Measurements from ENCODE around the gene PCP4L1.
A peak's percentile ranks its signal among the peaks of the same experiment; 100 is the strongest.

PCP4L1 gene

GRCh38 chr1:161304927-161305866 lies 46.7 kb downstream of the PCP4L1 start:
- Histone ChIP-seq H3K9me3 (ENCODE audit: severe bottlenecking) (no peaks in the 10 kb centered on the region), H3K27ac (ENCODE audit: poor library complexity, severe bottlenecking) (no peak overlapping the region), H3K36me3 (ENCODE audit: low read depth) (peaks cover 5% of the 10 kb centered on the region), H3K27me3 (ENCODE audit: insufficient read depth, poor library complexity, severe bottlenecking) (no peaks in the 10 kb centered on the region), H3K4me3 (ENCODE audit: severe bottlenecking) (peak overlapping the region; percentile 51), H3K4me1 (ENCODE audit: insufficient read depth, poor library complexity, severe bottlenecking) (peaks cover 4% of the 10 kb centered on the region)
- TF ChIP-seq, protein P1, sequence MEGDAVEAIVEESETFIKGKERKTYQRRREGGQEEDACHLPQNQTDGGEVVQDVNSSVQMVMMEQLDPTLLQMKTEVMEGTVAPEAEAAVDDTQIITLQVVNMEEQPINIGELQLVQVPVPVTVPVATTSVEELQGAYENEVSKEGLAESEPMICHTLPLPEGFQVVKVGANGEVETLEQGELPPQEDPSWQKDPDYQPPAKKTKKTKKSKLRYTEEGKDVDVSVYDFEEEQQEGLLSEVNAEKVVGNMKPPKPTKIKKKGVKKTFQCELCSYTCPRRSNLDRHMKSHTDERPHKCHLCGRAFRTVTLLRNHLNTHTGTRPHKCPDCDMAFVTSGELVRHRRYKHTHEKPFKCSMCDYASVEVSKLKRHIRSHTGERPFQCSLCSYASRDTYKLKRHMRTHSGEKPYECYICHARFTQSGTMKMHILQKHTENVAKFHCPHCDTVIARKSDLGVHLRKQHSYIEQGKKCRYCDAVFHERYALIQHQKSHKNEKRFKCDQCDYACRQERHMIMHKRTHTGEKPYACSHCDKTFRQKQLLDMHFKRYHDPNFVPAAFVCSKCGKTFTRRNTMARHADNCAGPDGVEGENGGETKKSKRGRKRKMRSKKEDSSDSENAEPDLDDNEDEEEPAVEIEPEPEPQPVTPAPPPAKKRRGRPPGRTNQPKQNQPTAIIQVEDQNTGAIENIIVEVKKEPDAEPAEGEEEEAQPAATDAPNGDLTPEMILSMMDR (IDR thresholded peaks at IDR 0.05; ENCODE audit: poor library complexity, severe bottlenecking): no peak
- DNase-seq (ENCODE audit: low spot score) (no peak), ATAC-seq (ENCODE audit: low read depth) (peak; percentile 11; the same call in 1 of the 3 replicates)

DNA sequence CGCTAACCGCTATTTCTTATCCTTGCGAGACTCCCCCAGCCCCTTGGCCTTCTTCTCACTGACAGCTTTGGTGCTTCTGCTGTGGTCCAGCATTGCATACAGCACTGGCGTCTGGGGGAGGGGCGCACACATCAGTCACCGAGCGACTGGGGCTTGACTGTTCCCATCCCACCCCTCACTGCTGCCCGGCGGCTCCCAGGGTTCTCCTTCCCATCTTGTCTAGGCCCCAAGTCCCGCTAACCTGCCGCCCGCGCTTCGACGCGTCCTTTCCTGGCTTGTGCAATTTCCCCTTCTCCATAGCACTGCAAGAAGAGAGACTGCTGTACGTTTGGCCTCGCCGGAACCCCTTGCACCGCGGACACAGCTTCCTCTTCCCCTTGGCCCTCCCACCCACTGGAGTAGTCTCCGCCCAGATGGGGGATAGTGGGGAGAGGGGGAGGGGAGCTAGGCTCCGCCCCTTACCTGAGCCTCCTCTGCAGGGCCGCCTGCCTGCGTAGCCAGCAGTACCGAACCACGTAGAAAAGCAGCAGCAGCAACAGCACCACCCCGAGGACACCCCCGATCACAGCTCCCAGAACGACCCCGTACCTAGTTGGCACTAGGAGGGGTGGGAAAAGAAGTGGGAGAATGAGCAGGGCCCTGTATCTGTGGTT lies 47.4 kb downstream of the PCP4L1 start:
- Histone ChIP-seq H3K9me3 (ENCODE audit: severe bottlenecking) (no peaks in the 10 kb centered on the region), H3K27ac (ENCODE audit: poor library complexity, severe bottlenecking) (no peak overlapping the region), H3K36me3 (ENCODE audit: low read depth) (peaks cover 5% of the 10 kb centered on the region), H3K4me1 (ENCODE audit: insufficient read depth, poor library complexity, severe bottlenecking) (peaks cover 4% of the 10 kb centered on the region), H3K27me3 (ENCODE audit: insufficient read depth, poor library complexity, severe bottlenecking) (no peaks in the 10 kb centered on the region), H3K4me3 (ENCODE audit: severe bottlenecking) (peak overlapping the region; percentile 51)
- DNase-seq (ENCODE audit: low spot score): peak; percentile 73
- TF ChIP-seq, protein P1 (IDR thresholded peaks at IDR 0.05; ENCODE audit: poor library complexity, severe bottlenecking): peak; percentile 41
- peak; percentile 93 for ATAC-seq (ENCODE audit: low read depth)

DNA sequence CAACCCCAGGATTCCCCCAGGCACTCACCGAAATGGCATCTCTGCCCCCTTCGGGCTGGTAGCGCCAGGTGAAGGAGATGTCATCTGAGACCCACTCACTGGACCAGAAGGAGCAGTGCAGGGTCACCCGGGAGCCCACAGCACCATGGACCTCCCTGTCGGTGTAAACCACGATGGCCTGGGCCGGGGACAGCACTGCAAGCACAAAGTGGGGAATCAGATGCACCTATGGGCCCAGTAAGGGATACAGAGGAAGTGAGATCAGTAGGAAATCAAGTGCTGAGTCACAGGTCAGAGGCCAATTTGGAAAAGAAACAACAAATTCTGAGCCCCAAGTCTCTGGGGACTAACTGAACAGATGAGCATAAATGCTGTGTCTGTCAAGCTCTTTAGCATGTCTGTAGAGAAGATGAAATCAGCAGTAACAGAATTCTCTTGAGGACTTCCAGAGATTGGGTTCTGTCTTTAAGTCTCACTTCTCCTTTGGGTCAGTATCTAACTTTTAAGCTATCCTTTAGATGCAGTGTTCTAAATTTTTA lies 48.8 kb downstream of the PCP4L1 start:
- H3K4me3 ChIP-seq (ENCODE audit: severe bottlenecking): no peak overlapping the region
- DNase-seq (ENCODE audit: low spot score) (no peak), ATAC-seq (ENCODE audit: low read depth) (no peak)
- H3K4me1 ChIP-seq (ENCODE audit: insufficient read depth, poor library complexity, severe bottlenecking): peaks cover 4% of the 10 kb centered on the region
- TF ChIP-seq, protein P1 (IDR thresholded peaks at IDR 0.05; ENCODE audit: poor library complexity, severe bottlenecking): no peak
- peaks cover 5% of the 10 kb centered on the region for H3K36me3 ChIP-seq (ENCODE audit: low read depth)
- H3K9me3 ChIP-seq (ENCODE audit: severe bottlenecking): no peaks in the 10 kb centered on the region
- no peaks in the 10 kb centered on the region for H3K27me3 ChIP-seq (ENCODE audit: insufficient read depth, poor library complexity, severe bottlenecking)
- H3K27ac ChIP-seq (ENCODE audit: poor library complexity, severe bottlenecking): no peak overlapping the region

GRCh38 chr1:161307892-161308638 lies 49.5 kb downstream of the PCP4L1 start:
- Histone ChIP-seq H3K4me1 (ENCODE audit: insufficient read depth, poor library complexity, severe bottlenecking) (peaks cover 4% of the 10 kb centered on the region), H3K27me3 (ENCODE audit: insufficient read depth, poor library complexity, severe bottlenecking) (no peaks in the 10 kb centered on the region), H3K27ac (ENCODE audit: poor library complexity, severe bottlenecking) (no peak overlapping the region), H3K9me3 (ENCODE audit: severe bottlenecking) (no peaks in the 10 kb centered on the region), H3K4me3 (ENCODE audit: severe bottlenecking) (no peak overlapping the region), H3K36me3 (ENCODE audit: low read depth) (peaks cover 5% of the 10 kb centered on the region)
- ATAC-seq (ENCODE audit: low read depth) (no peak), DNase-seq (ENCODE audit: low spot score) (no peak)
- TF ChIP-seq, protein P1 (IDR thresholded peaks at IDR 0.05; ENCODE audit: poor library complexity, severe bottlenecking): no peak

Measured in RWPE2 (cell line).